Right lobe of liver (tissue), 6 donors: ENCODE results near the gene PTGER2. TPM values are rescaled to one million over a fixed set of nuclear protein-coding genes. Genes with fewer than 3 reads are reported as not detected.

ENCODE experiments used
- ATAC-seq, 4 donors: fragments of 200-7000 bp; cut with Tn5 transposase; one replicate each; pipeline ENCODE4 v1.9.1; 2020; ENCODE audit warnings: mild to moderate bottlenecking in 4 of 4, moderate library complexity in 4 of 4
- DNase-seq, 3 donors: peaks; one replicate each; pipeline ENCODE4 v3.0.0-alpha.2; 2020
- H3K27ac ChIP-seq, 3 donors: fragments of 200-600 bp; one replicate each; pipeline ENCODE4 v1.8.0; 2022
- H3K27me3 ChIP-seq, 2 donors: fragments of 200-600 bp; one replicate each; pipeline ENCODE4 v1.8.0; 2022
- H3K36me3 ChIP-seq, 4 donors: fragments of 200-600 bp; sonication (generic) in 1 of 4; one replicate each; pipeline versions ENCODE4 v1.5.1 to v1.8.0; 2017 to 2022; ENCODE audit warnings: control low read depth in 1 of 4
- H3K4me1 ChIP-seq, 4 donors: fragments of 200-600 bp; sonication (generic) in 1 of 4; one replicate each; pipeline versions ENCODE4 v1.5.1 to v1.8.0; 2017 to 2022; ENCODE audit warnings: control low read depth in 1 of 4
- H3K4me3 ChIP-seq, 3 donors: fragments of 200-600 bp; one replicate each; pipeline ENCODE4 v1.8.0; 2022
- H3K9me3 ChIP-seq, 4 donors: fragments of 200-600 bp; sonication (generic) in 1 of 4; one replicate each; pipeline versions ENCODE4 v1.5.1 to v1.8.0; 2017 to 2022; ENCODE audit warnings: control low read depth in 1 of 4
- CTCF ChIP-seq, 4 donors: fragments of 200-600 bp in 3 of 4; fragments of 450-650 bp in 1 of 4; IDR thresholded peaks; one replicate each; pipeline versions ENCODE4 v1.5.1 to v1.8.0; 2016 to 2022; ENCODE audit warnings: antibody characterized with exemption in 4 of 4, mild to moderate bottlenecking in 2 of 4
- POLR2A ChIP-seq: fragments of 450-650 bp; IDR thresholded peaks from one replicate; pipeline ENCODE4 v1.6.1; 2017; ENCODE audit warnings: antibody characterized with exemption, mild to moderate bottlenecking
- WGBS: methylation state at CpG from one replicate; pipeline ENCODE4 v1.1.6; 2018; ENCODE audit warnings: low coverage, low lambda C conversion rate; ENCODE audit not compliant: insufficient coverage; ENCODE audit errors: missing lambda C conversion rate; 5-methylcytosine and 5-hydroxymethylcytosine counted together
- intact Hi-C, 2 donors: fragments of 100-400 bp; cut with DNase I; formaldehyde crosslinking; loops; one replicate each; pipeline versions ENCODE4 v1.11.2 to v1.14.1; 2022
- total RNA-seq, 6 experiments: library from RNA; depleted of rRNA in 2 of 6; stranded (reverse); fragments of >200 nt in 2 of 6; fragmentation: NEBNext Ultra II Directional in 3 of 6; extraction: Animal tissue kit (Norgen Biotek cat#: 25700) in 3 of 6; gene quantifications; one replicate each; pipeline versions ENCODE4 v1.1.0 to v1.2.4, GENCODE V29; 2016 to 2023
- donor health status: DM: no; HTN: yes; CAD: no.
- donor health status: DM: no; HTN: no; CAD: no.
- donor health status: DM: no; HTN: no; CAD: no.
- donor health status: DM: no; HTN: yes; CAD: no.
- donor health status: DM: no; HTN: yes; CAD: no.

The PTGER2 gene
- total RNA-seq, 6 experiments from 2014 or later = 0.24 to 1.9 (median 0.51) TPM

GRCh38 chr14:52267501-52268278, 46.4 kb upstream of the PTGER2 start, which contains the start of gene PTGDR:
Gene PTGDR, plus strand, starts transcription at chr14:52267698. Its CDS starts 117 bp downstream, at chr14:52267815.
- no peaks in the 10 kb centered on the region for H3K9me3 ChIP-seq
- ATAC-seq (peak; percentile 48 to 68 (median 60)), DNase-seq (peak in 2 of 3 donors; percentile 35 to 65)
- 0% methylated on average over 7 of the region's 63 CpGs for WGBS
- no peaks in the 10 kb centered on the region for H3K36me3 ChIP-seq
- peaks cover 0 to 6% (median 0%) of the 10 kb centered on the region in 4 donors for H3K4me1 ChIP-seq
- H3K27me3 ChIP-seq = peaks cover 0 to 17% of the 10 kb centered on the region in 2 donors
- peak within 1 kb of the TSS; percentile 3 to 31 (median 11) for H3K4me3 ChIP-seq
- TF ChIP-seq CTCF (IDR thresholded peaks at IDR 0.05) (no peak), POLR2A (no peak)
- H3K27ac ChIP-seq = no peak within 1 kb of the TSS
- intact Hi-C loops = no loop called here

GRCh38 chr14:52268279-52269061, 45.6 kb upstream of the PTGER2 start:
- Histone ChIP-seq H3K27me3 (peaks cover 0 to 17% of the 10 kb centered on the region in 2 donors), H3K9me3 (no peaks in the 10 kb centered on the region), H3K36me3 (no peaks in the 10 kb centered on the region), H3K27ac (no peak overlapping the region), H3K4me1 (peaks cover 0 to 6% (median 0%) of the 10 kb centered on the region in 4 donors), H3K4me3 (peak overlapping the region; percentile 3 to 31 (median 11))
- intact Hi-C loops = no loop called here
- 3% methylated on average over 24 of the region's 54 CpGs for WGBS
- no peak for TF ChIP-seq POLR2A
- no peak for TF ChIP-seq CTCF (IDR thresholded peaks at IDR 0.05)
- peak in 3 of 4 donors; percentile 18 to 42 (median 38) for ATAC-seq
- no peak for DNase-seq

GRCh38 chr14:52269100-52269499, 45.0 kb upstream of the PTGER2 start:
- DNase-seq (no peak), ATAC-seq (no peak)
- Histone ChIP-seq H3K4me1 (peaks cover 0 to 6% (median 0%) of the 10 kb centered on the region in 4 donors), H3K4me3 (peak overlapping the region in 1 of 3 donors; percentile 31), H3K27ac (no peak overlapping the region), H3K36me3 (no peaks in the 10 kb centered on the region), H3K9me3 (no peaks in the 10 kb centered on the region), H3K27me3 (peaks cover 0 to 17% of the 10 kb centered on the region in 2 donors)
- 29% methylated on average over 16 of the region's 17 CpGs for WGBS
- intact Hi-C loops = no loop called here
- TF ChIP-seq POLR2A (no peak), CTCF (IDR thresholded peaks at IDR 0.05) (no peak)

- no peaks in the 10 kb centered on the region for H3K36me3 ChIP-seq
- 62% methylated on average over 8 of the region's 8 CpGs for WGBS
- intact Hi-C loops = no loop called here
Observed at GRCh38 chr14:52269982-52270381, 44.1 kb upstream of the PTGER2 start.

More at GRCh38 chr14:52269982-52270381, 44.1 kb upstream of the PTGER2 start:
- no peaks in the 10 kb centered on the region for H3K9me3 ChIP-seq
- TF ChIP-seq POLR2A (no peak), CTCF (IDR thresholded peaks at IDR 0.05) (no peak)
- H3K27ac ChIP-seq = no peak overlapping the region
- no peak for ATAC-seq
- H3K4me3 ChIP-seq = no peak overlapping the region
- H3K27me3 ChIP-seq = peaks cover 0 to 17% of the 10 kb centered on the region in 2 donors
- H3K4me1 ChIP-seq = peaks cover 0 to 6% (median 0%) of the 10 kb centered on the region in 4 donors
- DNase-seq = no peak
